SKM-1 (cell line): ENCODE measurements around the gene KCNQ4.

Experiments used
- DNase-seq: peaks from one replicate; lab custom pipeline; 2025; ENCODE audit not compliant: unreplicated experiment; lab: John Stamatoyannopoulos, UW

Gene KCNQ4

GRCh38 chr1:40794974-40795715 is 11.6 kb downstream of the KCNQ4 start:
- DNase-seq: no peak

GRCh38 chr1:40795811-40796586 is 12.4 kb downstream of the KCNQ4 start:
- DNase-seq: no peak

GRCh38 chr1:40796939-40797667 is 13.5 kb downstream of the KCNQ4 start:
- DNase-seq: no peak

GRCh38 chr1:40797668-40798010 is 14.1 kb downstream of the KCNQ4 start:
- DNase-seq: no peak

- DNase-seq: no peak
Observed at GRCh38 chr1:40798366-40799281, 15.0 kb downstream of the KCNQ4 start.

GRCh38 chr1:40799351-40799867 is 15.8 kb downstream of the KCNQ4 start:
- no peak for DNase-seq

- DNase-seq: no peak
Observed at GRCh38 chr1:40801742-40802077, 18.1 kb downstream of the KCNQ4 start.

- DNase-seq: no peak
Observed at GRCh38 chr1:40802078-40802741, 18.6 kb downstream of the KCNQ4 start.

- DNase-seq: no peak
Observed at GRCh38 chr1:40802742-40803113, 19.1 kb downstream of the KCNQ4 start.

- DNase-seq: no peak
Observed at GRCh38 chr1:40803447-40803846, 19.9 kb downstream of the KCNQ4 start.

GRCh38 chr1:40803902-40804301 is 20.3 kb downstream of the KCNQ4 start:
- DNase-seq: no peak

GRCh38 chr1:40806240-40806639 is 22.7 kb downstream of the KCNQ4 start:
- no peak for DNase-seq

GRCh38 chr1:40806731-40807695 is 23.4 kb downstream of the KCNQ4 start:
- no peak for DNase-seq

GRCh38 chr1:40808002-40808401 is 24.4 kb downstream of the KCNQ4 start:
- DNase-seq: no peak

- no peak for DNase-seq
Observed at GRCh38 chr1:40808444-40808843, 24.9 kb downstream of the KCNQ4 start.

GRCh38 chr1:40808909-40809308 is 25.3 kb downstream of the KCNQ4 start:
- DNase-seq: no peak

GRCh38 chr1:40810927-40811326 is 27.3 kb downstream of the KCNQ4 start:
- no peak for DNase-seq

- DNase-seq: no peak
Observed at GRCh38 chr1:40815420-40815819, 31.8 kb downstream of the KCNQ4 start.

GRCh38 chr1:40817791-40818263 is 34.2 kb downstream of the KCNQ4 start:
- no peak for DNase-seq
